Lower leg skin (tissue), 3 donors: ENCODE measurements around the gene DDX41.

Experiments used
- CTCF ChIP-seq, 3 donors: fragments of 450-650 bp; IDR thresholded peaks; one replicate each; pipeline ENCODE4 v1.5.1; 2016; ENCODE audit warnings: antibody characterized with exemption in 3 of 3, mild to moderate bottlenecking in 3 of 3, moderate library complexity in 2 of 3
- POLR2A ChIP-seq, 2 donors: fragments of 450-650 bp; IDR thresholded peaks; one replicate each; pipeline ENCODE4 v1.6.1; 2016 to 2017; ENCODE audit warnings: antibody characterized with exemption in 2 of 2, mild to moderate bottlenecking in 1 of 2, moderate library complexity in 1 of 2

- TF ChIP-seq CTCF (IDR thresholded peaks at IDR 0.05) = no peak
- TF ChIP-seq POLR2A (IDR thresholded peaks at IDR 0.05) = no peak
These were observed 13.9 kb upstream of the DDX41 start for GRCh38 chr5:177530638-177531037.
